ENCODE results near the gene RNMT.
A peak's percentile ranks its signal among the peaks of the same experiment; 100 is the strongest.
"Not testable (repeated sequence)": the region's sequence is repeated elsewhere in the genome, so short reads cannot be mapped to it uniquely, and the experiment has no call there.

RNMT gene

GRCh38 chr18:13716916-13717315 lies 9.6 kb upstream of the RNMT start:
- Mint-ChIP-seq H3K27me3 (no peaks in the 10 kb centered on the region), H3K36me3 (peaks cover 17% of the 10 kb centered on the region), H3K4me1 (peaks cover 17% of the 10 kb centered on the region)

GRCh38 chr18:13720123-13720522 lies 6.3 kb upstream of the RNMT start:
- Mint-ChIP-seq H3K27ac (no peak overlapping the region), H3K4me3 (no peak overlapping the region)

More at GRCh38 chr18:13716916-13717315, 9.6 kb upstream of the RNMT start:
- Mint-ChIP-seq H3K9me3 (no peaks in the 10 kb centered on the region), H3K4me3 (no peak overlapping the region), H3K27ac (no peak overlapping the region)
- ATAC-seq: no peak

GRCh38 chr18:13720847-13721246 lies 5.6 kb upstream of the RNMT start:
- H3K4me1 Mint-ChIP-seq: peaks cover 43% of the 10 kb centered on the region
- no peak overlapping the region for H3K4me3 Mint-ChIP-seq
- ATAC-seq: no peak
- no peaks in the 10 kb centered on the region for H3K27me3 Mint-ChIP-seq
- H3K36me3 Mint-ChIP-seq: peaks cover 17% of the 10 kb centered on the region
- H3K27ac Mint-ChIP-seq: no peak overlapping the region
- no peaks in the 10 kb centered on the region for H3K9me3 Mint-ChIP-seq

More at GRCh38 chr18:13720123-13720522, 6.3 kb upstream of the RNMT start:
- Mint-ChIP-seq H3K4me1 (peaks cover 36% of the 10 kb centered on the region), H3K36me3 (peaks cover 17% of the 10 kb centered on the region), H3K9me3 (no peaks in the 10 kb centered on the region), H3K27me3 (no peaks in the 10 kb centered on the region)
- no peak for ATAC-seq

GRCh38 chr18:13725566-13726231 lies 774 bp upstream of the RNMT start:
- Mint-ChIP-seq H3K4me3 (peak overlapping the region; percentile 98), H3K36me3 (no peaks in the 10 kb centered on the region), H3K9me3 (no peaks in the 10 kb centered on the region), H3K27ac (peak overlapping the region; percentile 97), H3K4me1 (peaks cover 45% of the 10 kb centered on the region), H3K27me3 (no peaks in the 10 kb centered on the region)
- ATAC-seq: no peak

DNA sequence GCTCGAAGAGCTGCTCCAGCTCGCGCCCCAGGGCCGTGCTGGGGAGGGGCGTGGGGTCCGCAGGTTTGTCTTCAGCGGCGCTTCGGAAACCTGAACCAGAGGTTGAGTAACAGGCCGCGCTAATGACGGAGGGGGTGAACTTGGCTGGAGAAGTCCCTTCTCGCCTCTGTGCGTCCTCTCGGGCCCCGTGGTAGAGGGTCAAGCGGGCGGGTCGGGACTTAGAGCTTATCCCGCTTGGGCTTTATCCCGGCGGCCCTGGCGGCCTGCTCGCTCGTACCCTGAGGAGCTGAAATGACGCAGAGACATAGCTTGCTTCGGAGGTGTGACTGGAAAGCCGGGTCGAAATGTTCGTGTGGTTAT lies 479 bp downstream of the RNMT start:
- Mint-ChIP-seq H3K27me3 (no peaks in the 10 kb centered on the region), H3K36me3 (peaks cover 6% of the 10 kb centered on the region), H3K9me3 (no peaks in the 10 kb centered on the region), H3K4me3 (peak overlapping the region; percentile 98), H3K4me1 (peaks cover 52% of the 10 kb centered on the region), H3K27ac (peak overlapping the region; percentile 97)
- ATAC-seq: no peak

GRCh38 chr18:13730481-13730880 lies 4.0 kb downstream of the RNMT start:
- H3K36me3 Mint-ChIP-seq: peaks cover 19% of the 10 kb centered on the region
- H3K9me3 Mint-ChIP-seq: no peaks in the 10 kb centered on the region
- H3K27ac Mint-ChIP-seq: no peak overlapping the region
- no peak overlapping the region for H3K4me3 Mint-ChIP-seq
- no peaks in the 10 kb centered on the region for H3K27me3 Mint-ChIP-seq
- peaks cover 29% of the 10 kb centered on the region for H3K4me1 Mint-ChIP-seq
- no peak for ATAC-seq

DNA sequence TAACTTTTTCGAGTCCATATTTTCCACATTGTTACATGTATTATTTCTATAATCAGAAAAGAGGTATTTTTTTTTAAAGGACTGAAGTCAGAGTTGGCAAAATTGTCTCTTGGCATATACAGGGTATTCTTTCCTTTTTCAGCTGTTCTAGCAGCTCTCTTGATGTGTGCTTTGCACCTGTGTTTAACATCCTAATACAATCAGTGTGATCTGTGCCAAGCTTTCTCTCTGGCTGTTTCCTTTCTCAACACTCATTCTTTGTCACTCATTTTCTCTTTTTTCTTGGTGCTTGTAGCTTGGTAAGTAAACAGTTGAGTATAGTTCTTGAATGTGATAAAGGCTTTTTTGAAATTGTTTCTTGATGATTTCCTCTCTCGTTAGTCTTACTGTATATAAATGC lies 9.2 kb downstream of the RNMT start:
- peaks cover 7% of the 10 kb centered on the region for H3K4me1 Mint-ChIP-seq
- peaks cover 47% of the 10 kb centered on the region for H3K36me3 Mint-ChIP-seq
- H3K27me3 Mint-ChIP-seq: no peaks in the 10 kb centered on the region
- no peak overlapping the region for H3K27ac Mint-ChIP-seq
- no peak overlapping the region for H3K4me3 Mint-ChIP-seq
- H3K9me3 Mint-ChIP-seq: no peaks in the 10 kb centered on the region
- no peak for ATAC-seq

DNA sequence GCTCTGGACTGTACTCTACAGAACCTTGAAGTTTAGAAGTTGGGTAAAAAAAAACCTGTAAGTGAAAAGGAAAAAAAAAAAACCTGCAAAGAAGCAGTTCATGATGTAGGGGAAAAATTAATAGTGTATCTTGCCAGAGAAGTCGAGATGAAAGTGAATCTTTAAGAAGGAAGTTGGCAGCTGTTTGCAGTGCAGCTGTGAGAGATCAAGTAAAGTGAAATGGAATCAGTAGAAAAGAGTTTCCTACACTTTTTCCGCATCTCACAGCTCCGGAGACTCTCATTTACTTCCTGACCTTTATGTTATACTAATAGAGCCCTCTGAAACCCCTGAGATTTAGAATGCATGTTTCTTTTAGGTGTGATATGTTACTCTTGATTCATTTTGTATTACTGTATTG lies 19.2 kb downstream of the RNMT start:
- peaks cover 72% of the 10 kb centered on the region for H3K36me3 Mint-ChIP-seq
- peak overlapping the region; percentile 9 for H3K27ac Mint-ChIP-seq
- peaks cover 9% of the 10 kb centered on the region for H3K4me1 Mint-ChIP-seq
- H3K9me3 Mint-ChIP-seq: no peaks in the 10 kb centered on the region
- H3K4me3 Mint-ChIP-seq: no peak overlapping the region
- no peak for ATAC-seq
- no peaks in the 10 kb centered on the region for H3K27me3 Mint-ChIP-seq

GRCh38 chr18:13746633-13747032 lies 20.2 kb downstream of the RNMT start:
- Mint-ChIP-seq H3K27me3 (no peaks in the 10 kb centered on the region), H3K36me3 (peaks cover 82% of the 10 kb centered on the region), H3K27ac (no peak overlapping the region), H3K9me3 (peaks cover 2% of the 10 kb centered on the region), H3K4me3 (no peak overlapping the region), H3K4me1 (peaks cover 9% of the 10 kb centered on the region)
- ATAC-seq: no peak

DNA sequence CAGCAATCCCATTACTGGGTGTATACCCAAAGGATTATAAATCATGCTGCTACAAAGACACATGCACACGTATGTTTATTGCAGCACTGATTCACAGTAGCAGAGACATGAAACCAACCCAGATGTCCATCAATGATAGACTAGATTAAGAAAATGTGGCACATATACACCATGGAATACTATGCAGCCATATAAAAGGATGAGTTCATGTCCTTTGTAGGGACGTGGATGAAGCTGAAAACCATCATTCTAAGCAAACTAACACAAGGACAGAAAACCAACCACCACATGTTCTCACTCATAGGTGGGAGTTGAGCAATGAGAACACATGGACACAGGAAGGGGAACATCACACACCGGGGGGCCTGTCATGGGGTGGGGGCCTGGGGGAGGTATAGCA lies 25.1 kb downstream of the RNMT start:
- not testable (repeated sequence) for H3K4me1 Mint-ChIP-seq, H3K9me3 Mint-ChIP-seq, H3K4me3 Mint-ChIP-seq, H3K27me3 Mint-ChIP-seq, H3K27ac Mint-ChIP-seq, ATAC-seq
- peaks cover 97% of the 10 kb centered on the region for H3K36me3 Mint-ChIP-seq

DNA sequence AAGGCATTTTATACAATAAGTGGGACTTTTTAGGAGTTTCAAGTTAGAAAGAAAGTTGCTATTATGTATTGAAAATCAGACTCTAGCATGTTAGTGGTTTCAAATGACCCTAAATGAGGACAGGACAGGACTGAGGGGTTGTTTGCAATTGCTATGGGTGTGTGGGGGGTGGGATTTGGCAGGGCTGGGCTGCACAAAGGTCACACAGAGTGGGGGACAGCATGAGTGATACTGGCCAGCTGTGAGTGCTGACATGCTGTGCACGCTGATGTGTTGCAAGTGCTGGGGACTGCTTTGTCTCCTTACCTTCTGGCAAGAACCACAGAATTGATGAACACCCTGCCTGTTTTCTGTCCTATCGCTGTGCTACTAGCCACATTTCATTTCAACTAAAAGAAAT lies 29.8 kb downstream of the RNMT start:
- no peaks in the 10 kb centered on the region for H3K4me1 Mint-ChIP-seq
- ATAC-seq: no peak
- peaks cover under 1% of the 10 kb centered on the region for H3K9me3 Mint-ChIP-seq
- peaks cover 85% of the 10 kb centered on the region for H3K36me3 Mint-ChIP-seq
- H3K27ac Mint-ChIP-seq: no peak overlapping the region
- no peaks in the 10 kb centered on the region for H3K27me3 Mint-ChIP-seq
- no peak overlapping the region for H3K4me3 Mint-ChIP-seq

DNA sequence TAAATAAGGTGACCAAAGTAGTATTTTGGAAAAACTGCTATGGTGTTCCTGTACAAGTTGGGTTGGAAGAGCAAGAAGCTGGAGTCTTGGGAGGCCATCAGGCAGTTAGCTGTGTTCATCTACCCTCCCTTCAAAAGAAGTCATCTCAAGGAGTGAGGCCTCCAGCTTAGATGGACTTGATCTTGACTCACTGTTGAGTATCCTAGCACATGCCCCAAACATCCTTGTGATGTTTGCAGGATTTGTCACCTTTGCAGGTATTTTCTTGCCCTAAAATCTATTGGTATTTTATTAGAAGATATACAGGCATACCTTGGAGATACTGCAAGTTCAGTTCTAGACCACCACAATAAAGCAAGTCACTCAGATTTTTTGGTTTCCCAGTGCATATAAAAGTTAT lies 30.2 kb downstream of the RNMT start:
- H3K9me3 Mint-ChIP-seq: no peaks in the 10 kb centered on the region
- ATAC-seq: no peak
- no peak overlapping the region for H3K27ac Mint-ChIP-seq
- H3K27me3 Mint-ChIP-seq: no peaks in the 10 kb centered on the region
- peaks cover 85% of the 10 kb centered on the region for H3K36me3 Mint-ChIP-seq
- H3K4me3 Mint-ChIP-seq: no peak overlapping the region
- H3K4me1 Mint-ChIP-seq: no peaks in the 10 kb centered on the region

DNA sequence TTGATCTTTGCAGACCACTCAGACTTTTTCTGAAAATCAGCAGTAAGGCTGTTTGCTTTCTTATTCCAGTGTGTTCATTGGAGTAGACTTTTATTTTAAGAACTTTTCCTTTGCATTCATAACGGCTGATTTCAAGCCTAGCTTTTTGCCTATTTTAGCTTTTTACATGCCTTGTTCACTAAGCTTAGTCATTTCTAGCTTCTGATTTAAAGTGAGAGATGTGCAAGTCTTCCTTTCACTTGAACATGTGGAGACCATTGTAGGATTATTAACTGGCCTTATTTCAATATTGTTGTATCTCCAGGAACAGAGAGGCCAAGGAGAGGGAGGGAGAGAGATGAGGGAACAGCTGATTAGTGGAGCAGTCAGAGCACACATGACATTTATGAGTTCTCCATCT lies 32.1 kb downstream of the RNMT start:
- Mint-ChIP-seq H3K4me3 (no peak overlapping the region), H3K9me3 (peaks cover 5% of the 10 kb centered on the region), H3K36me3 (peaks cover 87% of the 10 kb centered on the region), H3K27ac (no peak overlapping the region), H3K27me3 (no peaks in the 10 kb centered on the region), H3K4me1 (no peaks in the 10 kb centered on the region)
- ATAC-seq: no peak

- H3K4me1 Mint-ChIP-seq: no peaks in the 10 kb centered on the region
- H3K27me3 Mint-ChIP-seq: no peaks in the 10 kb centered on the region
- ATAC-seq: no peak
- H3K36me3 Mint-ChIP-seq: peaks cover 88% of the 10 kb centered on the region
- H3K9me3 Mint-ChIP-seq: peaks cover 13% of the 10 kb centered on the region
- no peak overlapping the region for H3K27ac Mint-ChIP-seq
- H3K4me3 Mint-ChIP-seq: no peak overlapping the region
Observed at GRCh38 chr18:13760047-13760446, 33.6 kb downstream of the RNMT start.

GRCh38 chr18:13762690-13763439 lies 36.4 kb downstream of the RNMT start:
- Mint-ChIP-seq H3K36me3 (peaks cover 72% of the 10 kb centered on the region), H3K27ac (no peak overlapping the region)

DNA sequence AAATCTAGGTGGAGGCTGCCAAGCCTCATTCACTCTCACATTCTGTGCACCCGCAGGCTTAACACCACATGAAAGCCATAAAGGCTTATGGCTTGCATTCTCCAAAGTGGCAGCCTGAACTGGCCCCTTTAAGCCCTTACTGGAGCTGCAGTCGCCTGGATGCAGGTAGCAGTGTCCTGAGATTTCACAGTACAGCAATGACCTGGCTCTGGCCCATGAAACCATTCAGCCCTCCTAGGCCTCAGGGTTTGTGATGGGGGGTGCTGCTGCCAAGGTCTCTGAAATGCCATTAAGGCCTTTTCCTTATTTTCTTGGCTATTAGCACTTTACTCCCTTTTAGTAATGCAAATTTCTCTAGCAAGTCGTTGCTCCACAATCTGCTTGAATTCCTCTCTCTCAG lies 48.6 kb downstream of the RNMT start:
- H3K27me3 Mint-ChIP-seq: peaks cover 14% of the 10 kb centered on the region
- H3K36me3 Mint-ChIP-seq: no peaks in the 10 kb centered on the region
- H3K4me3 Mint-ChIP-seq: no peak overlapping the region
- H3K4me1 Mint-ChIP-seq: no peaks in the 10 kb centered on the region
- no peak overlapping the region for H3K27ac Mint-ChIP-seq
- peaks cover 13% of the 10 kb centered on the region for H3K9me3 Mint-ChIP-seq
- ATAC-seq: no peak

More at GRCh38 chr18:13762690-13763439, 36.4 kb downstream of the RNMT start:
- Mint-ChIP-seq H3K9me3 (peaks cover 32% of the 10 kb centered on the region), H3K4me1 (no peaks in the 10 kb centered on the region), H3K27me3 (no peaks in the 10 kb centered on the region), H3K4me3 (no peak overlapping the region)
- ATAC-seq: no peak
